Measurements from ENCODE around the gene CRACR2B.

The CRACR2B gene

GRCh38 chr11:811446-812245 lies 16.1 kb upstream of the CRACR2B start:
- no peak for DNase-seq (ENCODE audit: low spot score)

DNA sequence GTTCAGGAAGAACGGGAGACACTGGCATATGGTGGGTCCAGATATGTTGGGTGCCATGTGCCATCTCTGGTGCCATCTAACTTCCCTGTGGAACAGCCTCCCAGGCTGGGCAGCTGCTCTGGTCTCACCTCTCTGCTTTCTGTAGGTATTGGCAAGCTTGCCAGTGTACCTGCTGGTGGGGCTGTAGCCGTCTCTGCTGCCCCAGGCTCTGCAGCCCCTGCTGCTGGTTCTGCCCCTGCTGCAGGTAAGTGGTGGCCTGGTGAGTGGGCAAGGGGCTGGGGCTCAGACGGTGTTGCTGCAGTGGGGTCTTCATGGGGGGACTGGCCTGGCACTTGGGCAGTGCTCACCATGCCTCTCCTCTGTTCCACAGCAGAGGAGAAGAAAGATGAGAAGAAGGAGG lies 15.3 kb upstream of the CRACR2B start:
- DNase-seq (ENCODE audit: low spot score), result no peak

GRCh38 chr11:813072-813455 lies 14.7 kb upstream of the CRACR2B start:
- no peak for DNase-seq (ENCODE audit: low spot score)

- no peak for DNase-seq (ENCODE audit: low spot score)
Observed at GRCh38 chr11:813456-814096, 14.1 kb upstream of the CRACR2B start.

GRCh38 chr11:815675-816432 lies 11.9 kb upstream of the CRACR2B start:
- DNase-seq (ENCODE audit: low spot score), result no peak

- no peak for DNase-seq (ENCODE audit: low spot score)
Observed at GRCh38 chr11:816433-816779, 11.3 kb upstream of the CRACR2B start.

GRCh38 chr11:818396-819128 lies 9.2 kb upstream of the CRACR2B start, which contains the start of gene PNPLA2:
PNPLA2 (plus strand) TSS chr11:818914; CDS start chr11:819719, 805 bp downstream.
- DNase-seq (ENCODE audit: low spot score), result no peak

- DNase-seq (ENCODE audit: low spot score), result peak; percentile 95
Observed at GRCh38 chr11:819129-819931, 8.4 kb upstream of the CRACR2B start.

DNA sequence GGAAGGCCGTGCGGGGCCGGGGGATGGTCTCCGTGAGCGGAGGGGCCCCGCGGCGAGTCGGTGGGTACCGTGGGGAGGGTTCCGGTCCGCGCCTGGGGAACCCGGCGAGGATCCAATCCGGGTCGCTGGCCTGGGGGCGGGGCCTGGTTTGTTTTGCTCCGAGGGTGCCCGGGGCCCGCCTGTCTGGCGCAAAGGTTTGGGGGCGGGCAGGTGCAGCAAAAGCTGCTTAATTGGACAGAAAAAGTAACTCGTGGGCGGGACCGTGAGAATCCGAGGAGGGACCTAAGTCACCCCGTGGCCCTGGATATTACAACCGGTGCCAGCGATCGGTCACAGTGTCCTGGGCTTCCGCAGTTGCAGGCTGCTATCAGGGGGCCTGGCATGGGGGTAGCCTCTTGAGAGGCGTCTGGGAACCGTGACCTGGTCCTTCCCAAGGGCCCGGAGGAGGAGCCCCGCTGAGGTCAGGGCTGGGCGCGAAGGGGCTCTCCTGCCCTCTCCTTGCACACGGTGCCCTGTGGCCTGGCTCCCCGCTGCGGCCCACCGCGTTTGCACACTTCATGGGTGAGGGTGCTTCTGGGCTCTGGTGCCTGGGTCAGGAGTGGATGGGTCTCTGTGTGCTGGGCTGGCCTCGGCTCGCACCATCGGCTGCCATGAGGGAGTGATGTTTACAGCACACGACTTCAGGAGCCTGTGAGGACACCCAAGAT lies 7.6 kb upstream of the CRACR2B start:
- DNase-seq (ENCODE audit: low spot score), result peak; percentile 87

DNA sequence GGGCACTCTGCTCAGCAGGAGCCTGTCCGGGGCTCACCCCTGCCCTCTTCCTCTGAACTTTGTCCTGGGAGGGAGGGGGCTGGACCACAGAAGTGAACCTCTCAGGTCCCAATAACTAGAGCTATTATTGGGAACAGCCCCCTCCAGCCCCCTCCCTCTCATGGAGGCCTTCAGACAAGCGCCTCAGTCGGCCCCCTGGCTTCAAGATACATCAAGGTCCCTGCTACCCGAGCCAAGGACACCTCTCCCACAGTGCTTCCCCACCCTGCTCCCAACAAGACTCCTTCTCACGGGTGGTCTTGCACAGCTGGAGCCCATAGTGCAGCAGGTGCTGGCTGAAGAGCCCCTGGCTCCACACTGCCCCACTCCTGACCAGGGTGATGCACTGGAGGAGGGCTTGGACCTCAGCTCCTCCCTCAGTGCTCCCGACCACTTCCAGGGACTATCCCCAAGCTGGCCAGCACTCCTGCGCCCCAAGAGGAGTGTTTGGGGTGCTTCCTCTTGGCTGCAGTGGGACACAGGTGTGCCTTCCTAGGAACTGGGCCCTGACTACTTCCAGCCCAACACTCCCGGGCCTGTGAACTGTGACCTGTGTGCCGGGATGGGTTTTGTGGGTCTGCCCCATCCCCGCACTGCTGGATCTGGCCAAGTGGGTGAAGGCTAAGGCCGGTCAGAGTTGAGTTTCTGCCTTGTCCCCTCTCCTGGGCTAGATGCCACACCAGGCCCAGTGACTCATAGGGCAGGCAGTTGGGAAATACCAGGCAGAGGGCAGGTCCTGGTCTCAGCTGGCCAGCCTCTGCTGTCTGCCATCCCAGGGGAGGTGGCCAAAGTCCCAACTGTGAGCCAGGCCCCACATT lies 6.8 kb upstream of the CRACR2B start:
- peak; percentile 71 for DNase-seq (ENCODE audit: low spot score)

DNA sequence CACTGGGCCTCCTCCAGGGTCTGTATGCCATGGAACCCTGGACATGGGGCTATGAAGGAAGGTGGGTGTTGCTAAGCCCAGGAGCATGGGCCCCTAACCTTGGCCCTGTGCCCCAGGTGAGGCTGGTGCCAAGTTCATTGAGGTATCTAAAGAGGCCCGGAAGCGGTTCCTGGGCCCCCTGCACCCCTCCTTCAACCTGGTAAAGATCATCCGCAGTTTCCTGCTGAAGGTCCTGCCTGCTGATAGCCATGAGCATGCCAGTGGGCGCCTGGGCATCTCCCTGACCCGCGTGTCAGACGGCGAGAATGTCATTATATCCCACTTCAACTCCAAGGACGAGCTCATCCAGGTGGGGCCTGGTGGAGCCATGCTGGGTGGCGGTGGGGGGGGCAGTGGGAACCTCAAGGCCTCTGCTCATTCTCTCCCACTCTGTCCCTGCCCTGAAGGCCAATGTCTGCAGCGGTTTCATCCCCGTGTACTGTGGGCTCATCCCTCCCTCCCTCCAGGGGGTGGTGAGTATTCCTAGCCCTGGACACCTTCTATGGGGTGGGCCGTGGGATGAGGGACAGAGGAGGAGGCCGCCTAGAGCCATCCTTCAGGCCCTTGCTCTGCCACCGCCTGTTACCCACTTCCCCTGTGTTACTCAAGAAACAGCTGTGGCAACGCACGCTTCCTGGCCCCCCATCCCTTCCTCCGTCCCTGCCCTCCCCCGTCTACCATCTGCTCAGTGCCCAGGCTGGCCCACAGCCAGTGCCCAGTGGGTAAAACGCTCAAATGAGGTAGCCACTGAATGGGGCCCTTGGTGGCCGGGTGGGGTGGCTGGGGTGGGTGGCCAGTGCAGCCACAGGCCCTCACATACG lies 6.0 kb upstream of the CRACR2B start:
- no peak for DNase-seq (ENCODE audit: low spot score)

- no peak for DNase-seq (ENCODE audit: low spot score)
Observed at GRCh38 chr11:823441-824291, 4.1 kb upstream of the CRACR2B start.

DNA sequence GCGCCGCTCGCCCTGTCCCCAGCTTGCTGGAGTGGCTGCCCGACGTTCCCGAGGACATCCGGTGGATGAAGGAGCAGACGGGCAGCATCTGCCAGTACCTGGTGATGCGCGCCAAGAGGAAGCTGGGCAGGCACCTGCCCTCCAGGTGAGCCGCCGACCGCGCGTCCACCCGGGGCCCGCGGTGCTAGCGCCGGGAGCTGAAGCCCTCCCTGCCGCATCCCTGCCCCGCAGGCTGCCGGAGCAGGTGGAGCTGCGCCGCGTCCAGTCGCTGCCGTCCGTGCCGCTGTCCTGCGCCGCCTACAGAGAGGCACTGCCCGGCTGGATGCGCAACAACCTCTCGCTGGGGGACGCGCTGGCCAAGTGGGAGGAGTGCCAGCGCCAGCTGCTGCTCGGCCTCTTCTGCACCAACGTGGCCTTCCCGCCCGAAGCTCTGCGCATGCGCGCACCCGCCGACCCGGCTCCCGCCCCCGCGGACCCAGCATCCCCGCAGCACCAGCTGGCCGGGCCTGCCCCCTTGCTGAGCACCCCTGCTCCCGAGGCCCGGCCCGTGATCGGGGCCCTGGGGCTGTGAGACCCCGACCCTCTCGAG lies 3.3 kb upstream of the CRACR2B start:
- DNase-seq (ENCODE audit: low spot score), result no peak

DNA sequence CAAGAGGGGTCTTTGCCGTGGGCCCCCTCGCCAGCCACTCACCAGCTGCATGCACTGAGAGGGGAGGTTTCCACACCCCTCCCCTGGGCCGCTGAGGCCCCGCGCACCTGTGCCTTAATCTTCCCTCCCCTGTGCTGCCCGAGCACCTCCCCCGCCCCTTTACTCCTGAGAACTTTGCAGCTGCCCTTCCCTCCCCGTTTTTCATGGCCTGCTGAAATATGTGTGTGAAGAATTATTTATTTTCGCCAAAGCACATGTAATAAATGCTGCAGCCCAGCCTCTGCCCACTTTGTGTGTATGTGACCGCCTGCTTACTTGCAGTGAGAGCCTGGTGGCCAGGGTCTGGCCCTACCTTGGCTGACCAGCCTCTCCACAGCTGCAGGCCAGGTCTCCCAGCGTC lies 2.8 kb upstream of the CRACR2B start:
- no peak for DNase-seq (ENCODE audit: low spot score)

GRCh38 chr11:825366-826226 lies 2.1 kb upstream of the CRACR2B start:
- DNase-seq (ENCODE audit: low spot score), result peak; percentile 52

DNA sequence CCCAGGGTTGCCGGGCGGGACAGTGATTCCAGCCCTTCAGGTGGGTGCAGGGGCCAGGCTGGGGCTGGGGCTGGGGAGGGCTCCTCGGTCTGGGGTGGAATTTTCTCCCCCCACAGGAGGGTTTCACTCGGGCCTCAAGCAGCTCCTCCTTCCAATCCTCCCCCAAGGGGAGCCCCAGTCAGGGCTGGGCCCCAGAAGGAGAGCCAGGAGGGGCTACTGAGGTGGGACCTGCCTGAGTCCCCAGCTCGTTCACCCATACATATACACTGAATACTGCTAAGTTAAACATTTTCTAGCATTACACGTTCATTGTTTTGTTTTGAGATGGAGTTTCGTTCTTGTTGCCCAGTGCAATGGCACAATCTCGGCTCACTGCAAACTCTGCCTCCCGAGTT lies 1.5 kb upstream of the CRACR2B start:
- DNase-seq (ENCODE audit: low spot score), result no peak

DNA sequence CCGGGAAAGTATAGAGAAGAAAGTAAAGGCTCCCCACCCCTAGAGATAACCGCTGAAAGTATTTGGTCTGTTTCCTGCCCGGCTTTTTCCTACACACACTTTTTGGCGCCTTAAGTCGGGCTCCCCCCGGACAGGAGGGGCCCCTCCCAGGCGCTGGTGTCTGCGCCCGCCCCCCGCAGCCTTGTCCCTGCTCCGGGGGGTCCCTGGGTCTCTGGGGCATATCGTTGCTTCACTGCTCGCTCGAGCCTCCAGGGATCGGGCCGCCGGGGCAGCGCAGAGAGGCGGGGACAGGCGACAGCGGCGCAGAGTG lies 928 bp upstream of the CRACR2B start:
- DNase-seq (ENCODE audit: low spot score), result no peak
